HG03045 (cell line): ENCODE data around the gene C5AR2.
"Not testable (repeated sequence)": the region's sequence is repeated elsewhere in the genome, so short reads cannot be mapped to it uniquely, and the experiment has no call there.

Experiments
- ATAC-seq: cut with Tn5 transposase; IDR thresholded peaks from one replicate; pipeline ENCODE4 v1.9.1; 2021; ENCODE audit warnings: mild to moderate bottlenecking, moderate library complexity; ENCODE audit not compliant: unreplicated experiment

Gene C5AR2

GRCh38 chr19:47384533-47384932 is 52.6 kb downstream of the C5AR2 start:
- ATAC-seq, result not testable (repeated sequence)

GRCh38 chr19:47386582-47386981 is 54.6 kb downstream of the C5AR2 start:
- not testable (repeated sequence) for ATAC-seq

- ATAC-seq, result not testable (repeated sequence)
Observed at GRCh38 chr19:47387623-47388022, 55.6 kb downstream of the C5AR2 start.

GRCh38 chr19:47388721-47389120 is 56.7 kb downstream of the C5AR2 start:
- ATAC-seq, result not testable (repeated sequence)

GRCh38 chr19:47389150-47389556 is 57.2 kb downstream of the C5AR2 start:
- no peak for ATAC-seq

GRCh38 chr19:47390533-47391488 is 58.8 kb downstream of the C5AR2 start:
- ATAC-seq, result no peak

- ATAC-seq, result no peak
Observed at GRCh38 chr19:47391510-47392223, 59.7 kb downstream of the C5AR2 start.
